Trophoblast cell (in vitro differentiated cells and primary cell): ENCODE results near the gene CPN1.

Experiments used
- DNase-seq, 2 donors: peaks; one replicate each; pipeline ENCODE4 v3.0.0-alpha.2; 2016
- H2AFZ ChIP-seq: 2 replicates; pipeline ENCODE4 v1.6.1; 2013; ENCODE audit warnings: low read length, moderate library complexity, mild to moderate bottlenecking; ENCODE audit not compliant: insufficient read depth, poor library complexity
- H2AK5ac ChIP-seq: 2 replicates; pipeline ENCODE4 v1.6.1; 2013; ENCODE audit warnings: mild to moderate bottlenecking, low read length
- H2BK120ac ChIP-seq: 2 replicates; pipeline ENCODE4 v1.6.1; 2013; ENCODE audit warnings: low read length, mild to moderate bottlenecking, moderate library complexity; ENCODE audit not compliant: insufficient read depth, poor library complexity
- H2BK12ac ChIP-seq: 2 replicates; pipeline ENCODE4 v1.6.1; 2013; ENCODE audit warnings: mild to moderate bottlenecking, low read length, moderate library complexity
- H2BK5ac ChIP-seq: 2 replicates; pipeline ENCODE4 v1.6.1; 2013; ENCODE audit warnings: low read length, low read depth, moderate library complexity, mild to moderate bottlenecking; ENCODE audit not compliant: poor library complexity
- H3K14ac ChIP-seq: 2 replicates; pipeline ENCODE4 v1.6.1; 2013; ENCODE audit warnings: mild to moderate bottlenecking, low read length
- H3K18ac ChIP-seq: 2 replicates; pipeline ENCODE4 v1.6.1; 2013; ENCODE audit warnings: mild to moderate bottlenecking, low read length
- H3K23ac ChIP-seq: 2 replicates; pipeline ENCODE4 v1.6.1; 2013; ENCODE audit warnings: low read length
- H3K27ac ChIP-seq: 2 replicates; pipeline ENCODE4 v1.5.1; 2013; ENCODE audit warnings: low read depth, mild to moderate bottlenecking, inconsistent platforms, low read length, moderate library complexity
- H3K27me3 ChIP-seq: 2 replicates; pipeline ENCODE4 v1.6.1; 2013; ENCODE audit warnings: inconsistent platforms, mild to moderate bottlenecking, low read length, moderate library complexity; ENCODE audit not compliant: insufficient read depth
- H3K36me3 ChIP-seq, 2 experiments: 1 replicate in 1 of 2; 2 replicates in 1 of 2; pipeline ENCODE4 v1.6.1; 2013; ENCODE audit warnings: low read length in 2 of 2, mild to moderate bottlenecking in 2 of 2, moderate library complexity in 1 of 2; ENCODE audit not compliant: insufficient read depth in 2 of 2, control insufficient read depth in 1 of 2
- H3K4ac ChIP-seq: 2 replicates; pipeline ENCODE4 v1.6.1; 2013; ENCODE audit warnings: low read depth, mild to moderate bottlenecking, low read length, moderate library complexity
- H3K4me1 ChIP-seq, 2 experiments: 1 replicate in 1 of 2; 2 replicates in 1 of 2; pipeline ENCODE4 v1.6.1; 2013; ENCODE audit warnings: low read length in 2 of 2, mild to moderate bottlenecking in 2 of 2, moderate library complexity in 1 of 2; ENCODE audit not compliant: insufficient read depth in 2 of 2, control insufficient read depth in 1 of 2
- H3K4me2 ChIP-seq: 2 replicates; pipeline ENCODE4 v1.6.1; 2013; ENCODE audit warnings: inconsistent platforms, mild to moderate bottlenecking, low read length, moderate library complexity
- H3K4me3 ChIP-seq: 2 replicates; pipeline ENCODE4 v1.5.1; 2013; ENCODE audit warnings: mild to moderate bottlenecking, low read depth, low read length, inconsistent platforms
- H3K79me1 ChIP-seq: one replicate; pipeline ENCODE4 v1.6.1; 2013; ENCODE audit warnings: low read length
- H3K79me2 ChIP-seq: 2 replicates; pipeline ENCODE4 v1.6.1; 2013; ENCODE audit warnings: low read length, mild to moderate bottlenecking; ENCODE audit not compliant: control insufficient read depth, insufficient read depth, poor library complexity
- H3K9ac ChIP-seq: 2 replicates; pipeline ENCODE4 v1.6.1; 2013; ENCODE audit warnings: mild to moderate bottlenecking, low read length
- H3K9me3 ChIP-seq: 2 replicates; pipeline ENCODE4 v1.6.1; 2013; ENCODE audit warnings: low read depth, mild to moderate bottlenecking, control low read depth, inconsistent platforms, low read length; ENCODE audit not compliant: insufficient read depth
- H4K12ac ChIP-seq: 2 replicates; pipeline ENCODE4 v1.6.1; 2013; ENCODE audit warnings: low read depth, mild to moderate bottlenecking, low read length, moderate library complexity
- H4K8ac ChIP-seq: 2 replicates; pipeline ENCODE4 v1.6.1; 2013; ENCODE audit warnings: low read depth, mild to moderate bottlenecking, low read length, moderate library complexity
- H4K91ac ChIP-seq: one replicate; pipeline ENCODE4 v1.6.1; 2013; ENCODE audit warnings: low read depth, mild to moderate bottlenecking, low read length, moderate library complexity
- WGBS: extraction: QIAGEN DNeasy Blood & Tissue Kit; methylation state at CpG from one replicate; pipeline ENCODE4 v1.1.7; 2013; ENCODE audit warnings: missing lambda C conversion rate; ENCODE audit not compliant: insufficient read length, insufficient coverage; ENCODE audit errors: extremely low coverage; 5-methylcytosine and 5-hydroxymethylcytosine counted together

Gene CPN1

DNA sequence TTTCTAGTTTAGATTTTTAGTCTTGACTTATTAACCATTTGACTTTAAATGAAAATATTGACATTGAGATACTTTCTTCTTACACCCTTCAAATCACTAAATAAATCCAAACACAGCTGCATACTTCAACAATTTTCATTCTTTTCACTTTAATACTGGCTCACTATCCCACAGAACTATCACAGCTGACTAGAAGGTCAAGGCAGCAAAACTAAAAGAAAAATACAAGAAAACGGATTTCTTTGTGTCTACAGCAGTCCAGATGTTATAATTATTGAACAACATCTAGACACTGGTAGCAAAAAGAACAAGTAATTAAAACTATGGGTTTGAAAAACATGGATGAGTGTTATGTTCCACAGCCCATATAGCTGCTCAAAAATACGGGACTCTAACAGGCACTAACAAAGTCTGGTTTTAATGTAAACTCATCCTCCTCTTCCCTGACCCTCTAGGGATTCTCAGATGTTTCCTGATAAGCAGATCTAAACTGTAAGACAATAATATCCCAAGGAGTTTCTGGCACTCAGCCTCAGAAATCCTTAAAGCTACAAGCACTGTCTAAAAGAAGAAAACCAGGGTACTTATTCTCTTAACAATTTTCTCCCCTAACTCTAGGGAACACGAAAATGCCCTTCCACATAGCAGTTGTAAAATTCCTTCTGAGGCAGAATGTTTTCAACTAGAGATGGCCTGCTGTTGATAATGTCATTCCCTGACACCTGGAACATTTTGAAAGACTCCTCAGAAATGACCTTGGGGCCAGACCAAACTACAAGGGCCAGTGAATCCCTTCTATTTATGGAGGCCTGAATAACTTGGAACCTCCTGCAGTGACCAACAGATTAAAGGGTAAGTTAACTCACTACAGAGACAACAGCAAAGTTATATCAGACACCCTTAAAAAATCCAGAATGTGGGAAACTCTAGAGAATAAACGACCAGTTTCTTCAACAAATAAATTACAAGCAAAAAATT is 84.7 kb downstream of the CPN1 start:
- H3K9ac ChIP-seq: no peak overlapping the region
- H4K12ac ChIP-seq: no peak overlapping the region
- DNase-seq: peak in 1 of 2 donors; percentile 33
- no peaks in the 10 kb centered on the region for H3K9me3 ChIP-seq
- no peak overlapping the region for H4K8ac ChIP-seq
- H3K27ac ChIP-seq: peak overlapping the region; percentile 83
- no peak overlapping the region for H3K18ac ChIP-seq
- H3K23ac ChIP-seq: no peak overlapping the region
- H2AFZ ChIP-seq: no peak overlapping the region
- H2AK5ac ChIP-seq: no peak overlapping the region
- H3K4me1 ChIP-seq: peaks cover 7 to 22% of the 10 kb centered on the region in 2 experiments
- no peak overlapping the region for H2BK120ac ChIP-seq
- no peak overlapping the region for H3K4me3 ChIP-seq
- no peak overlapping the region for H4K91ac ChIP-seq
- no CpG with 5 or more reads among the region's 4 CpGs for WGBS
- H3K79me2 ChIP-seq: peaks cover 3% of the 10 kb centered on the region
- H3K36me3 ChIP-seq: peaks cover 0 to 3% of the 10 kb centered on the region in 2 experiments
- no peak overlapping the region for H2BK5ac ChIP-seq
- H3K4ac ChIP-seq: no peak overlapping the region
- no peak overlapping the region for H2BK12ac ChIP-seq
- no peak overlapping the region for H3K4me2 ChIP-seq
- no peak overlapping the region for H3K14ac ChIP-seq
- H3K27me3 ChIP-seq: no peaks in the 10 kb centered on the region
- peaks cover 2% of the 10 kb centered on the region for H3K79me1 ChIP-seq

DNA sequence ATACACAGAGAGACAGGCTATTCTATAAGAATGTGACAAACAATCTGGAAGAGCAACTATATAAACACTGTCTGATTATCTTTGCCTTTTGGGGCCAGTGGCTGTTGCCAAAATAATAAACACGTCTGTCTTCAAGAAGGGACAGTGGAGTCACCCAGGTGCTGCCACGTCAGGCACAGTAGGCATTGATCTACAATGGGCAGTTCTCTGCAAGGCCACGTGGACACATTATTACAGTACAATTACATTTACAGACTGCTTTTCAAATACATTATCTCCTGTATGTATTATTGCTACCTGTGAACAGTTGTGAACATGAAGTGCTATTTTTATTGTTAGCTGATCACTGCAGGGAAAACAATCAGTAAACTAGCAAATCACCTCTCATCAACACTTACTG is 86.0 kb downstream of the CPN1 start:
- no peak overlapping the region for H3K18ac ChIP-seq
- WGBS: no CpG with 5 or more reads among the region's 3 CpGs
- H3K27ac ChIP-seq: peak overlapping the region; percentile 27
- peaks cover 7 to 18% of the 10 kb centered on the region in 2 experiments for H3K4me1 ChIP-seq
- no peaks in the 10 kb centered on the region for H3K36me3 ChIP-seq
- no peaks in the 10 kb centered on the region for H3K27me3 ChIP-seq
- no peak overlapping the region for H3K4me3 ChIP-seq
- peaks cover 2% of the 10 kb centered on the region for H3K79me1 ChIP-seq
- no peak overlapping the region for H3K9ac ChIP-seq
- H4K12ac ChIP-seq: no peak overlapping the region
- H2BK5ac ChIP-seq: no peak overlapping the region
- H3K4ac ChIP-seq: peak overlapping the region; percentile 84
- H3K14ac ChIP-seq: no peak overlapping the region
- peaks cover 5% of the 10 kb centered on the region for H3K79me2 ChIP-seq
- no peak overlapping the region for H2AFZ ChIP-seq
- DNase-seq: no peak
- H4K8ac ChIP-seq: no peak overlapping the region
- no peaks in the 10 kb centered on the region for H3K9me3 ChIP-seq
- no peak overlapping the region for H3K4me2 ChIP-seq
- H2BK120ac ChIP-seq: no peak overlapping the region
- H2BK12ac ChIP-seq: no peak overlapping the region
- H2AK5ac ChIP-seq: no peak overlapping the region
- H4K91ac ChIP-seq: no peak overlapping the region
- no peak overlapping the region for H3K23ac ChIP-seq

DNA sequence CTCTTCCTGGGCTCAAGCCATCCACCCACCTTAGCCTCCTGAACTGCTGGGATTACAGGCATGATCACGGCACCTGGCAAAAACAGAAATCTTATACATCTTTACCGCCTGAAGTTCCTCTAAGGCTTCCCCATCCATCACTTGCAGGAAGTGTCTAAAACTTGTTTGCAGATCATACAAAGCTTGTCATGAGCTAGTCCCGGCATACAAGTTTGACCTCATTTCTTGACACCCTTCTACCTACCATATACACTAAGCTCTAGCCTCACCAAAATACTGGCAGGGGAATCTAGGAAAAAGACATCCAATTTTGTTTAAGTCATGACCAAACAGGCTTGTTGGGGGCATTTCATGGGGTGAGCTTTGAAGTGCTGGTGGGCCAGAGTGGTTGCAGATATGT is 86.4 kb downstream of the CPN1 start:
- no peak overlapping the region for H2AK5ac ChIP-seq
- no peak overlapping the region for H2BK12ac ChIP-seq
- peak overlapping the region; percentile 84 for H3K4ac ChIP-seq
- no peaks in the 10 kb centered on the region for H3K36me3 ChIP-seq
- no peak overlapping the region for H3K9ac ChIP-seq
- peaks cover 5% of the 10 kb centered on the region for H3K79me2 ChIP-seq
- no peak overlapping the region for H3K23ac ChIP-seq
- peaks cover 7 to 15% of the 10 kb centered on the region in 2 experiments for H3K4me1 ChIP-seq
- no peak overlapping the region for H3K4me2 ChIP-seq
- H3K14ac ChIP-seq: no peak overlapping the region
- no peak for DNase-seq
- H4K8ac ChIP-seq: no peak overlapping the region
- no peak overlapping the region for H4K91ac ChIP-seq
- no peaks in the 10 kb centered on the region for H3K9me3 ChIP-seq
- H2BK120ac ChIP-seq: no peak overlapping the region
- no peak overlapping the region for H3K27ac ChIP-seq
- WGBS: no CpG with 5 or more reads among the region's 3 CpGs
- H4K12ac ChIP-seq: no peak overlapping the region
- H2BK5ac ChIP-seq: no peak overlapping the region
- H3K4me3 ChIP-seq: no peak overlapping the region
- peaks cover 2% of the 10 kb centered on the region for H3K79me1 ChIP-seq
- H3K18ac ChIP-seq: no peak overlapping the region
- no peaks in the 10 kb centered on the region for H3K27me3 ChIP-seq
- no peak overlapping the region for H2AFZ ChIP-seq

DNA sequence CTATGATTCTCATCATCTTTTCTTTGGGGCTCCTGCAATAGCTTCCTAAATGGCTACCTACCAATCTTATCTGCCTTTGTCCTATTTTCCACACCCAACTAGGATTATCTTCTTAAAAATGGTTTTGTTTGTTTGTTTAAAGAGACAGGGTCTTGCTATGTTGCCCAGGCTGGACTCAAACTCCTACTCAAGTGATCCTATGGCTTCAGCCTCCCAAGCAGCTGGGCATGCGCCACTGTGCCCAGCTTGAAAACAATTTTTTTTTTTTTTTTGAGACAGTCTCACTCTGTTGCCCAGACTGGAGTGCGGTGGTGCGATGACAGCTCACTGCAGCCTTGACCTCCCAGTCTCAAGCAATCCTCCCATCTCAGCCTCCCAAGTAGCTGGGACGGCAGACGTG is 86.9 kb downstream of the CPN1 start:
- no peak overlapping the region for H3K27ac ChIP-seq
- H3K4me2 ChIP-seq: no peak overlapping the region
- peaks cover 5% of the 10 kb centered on the region for H3K79me2 ChIP-seq
- no peaks in the 10 kb centered on the region for H3K36me3 ChIP-seq
- peaks cover 2% of the 10 kb centered on the region for H3K79me1 ChIP-seq
- H4K91ac ChIP-seq: no peak overlapping the region
- WGBS: no CpG with 5 or more reads among the region's 5 CpGs
- no peak overlapping the region for H3K23ac ChIP-seq
- no peak overlapping the region for H2BK120ac ChIP-seq
- H3K9ac ChIP-seq: no peak overlapping the region
- peak overlapping the region; percentile 84 for H3K4ac ChIP-seq
- H2AK5ac ChIP-seq: no peak overlapping the region
- H3K14ac ChIP-seq: no peak overlapping the region
- no peak overlapping the region for H4K12ac ChIP-seq
- no peaks in the 10 kb centered on the region for H3K27me3 ChIP-seq
- DNase-seq: no peak
- no peak overlapping the region for H2BK5ac ChIP-seq
- no peak overlapping the region for H2BK12ac ChIP-seq
- no peaks in the 10 kb centered on the region for H3K9me3 ChIP-seq
- no peak overlapping the region for H2AFZ ChIP-seq
- no peak overlapping the region for H3K4me3 ChIP-seq
- H4K8ac ChIP-seq: no peak overlapping the region
- no peak overlapping the region for H3K18ac ChIP-seq
- peaks cover 7 to 12% of the 10 kb centered on the region in 2 experiments for H3K4me1 ChIP-seq
